WI38 (cell line): ENCODE data around the gene CROCC2.
A peak's percentile ranks its signal among the peaks of the same experiment; 100 is the strongest.

ENCODE experiments used
- H3K4me3 ChIP-seq: 2 replicates; pipeline ENCODE4 v1.5.1; 2011; ENCODE audit warnings: low read depth, mild to moderate bottlenecking, control low read depth, low read length
- TF ChIP-seq, protein P1 (sequence below): IDR thresholded peaks from 2 replicates; pipeline ENCODE4 v1.5.1; 2012; ENCODE audit warnings: low read depth, mild to moderate bottlenecking, control low read depth, low read length

The CROCC2 gene

GRCh38 chr2:240925191-240925567, 19.0 kb downstream of the CROCC2 start:
- TF ChIP-seq, protein P1, sequence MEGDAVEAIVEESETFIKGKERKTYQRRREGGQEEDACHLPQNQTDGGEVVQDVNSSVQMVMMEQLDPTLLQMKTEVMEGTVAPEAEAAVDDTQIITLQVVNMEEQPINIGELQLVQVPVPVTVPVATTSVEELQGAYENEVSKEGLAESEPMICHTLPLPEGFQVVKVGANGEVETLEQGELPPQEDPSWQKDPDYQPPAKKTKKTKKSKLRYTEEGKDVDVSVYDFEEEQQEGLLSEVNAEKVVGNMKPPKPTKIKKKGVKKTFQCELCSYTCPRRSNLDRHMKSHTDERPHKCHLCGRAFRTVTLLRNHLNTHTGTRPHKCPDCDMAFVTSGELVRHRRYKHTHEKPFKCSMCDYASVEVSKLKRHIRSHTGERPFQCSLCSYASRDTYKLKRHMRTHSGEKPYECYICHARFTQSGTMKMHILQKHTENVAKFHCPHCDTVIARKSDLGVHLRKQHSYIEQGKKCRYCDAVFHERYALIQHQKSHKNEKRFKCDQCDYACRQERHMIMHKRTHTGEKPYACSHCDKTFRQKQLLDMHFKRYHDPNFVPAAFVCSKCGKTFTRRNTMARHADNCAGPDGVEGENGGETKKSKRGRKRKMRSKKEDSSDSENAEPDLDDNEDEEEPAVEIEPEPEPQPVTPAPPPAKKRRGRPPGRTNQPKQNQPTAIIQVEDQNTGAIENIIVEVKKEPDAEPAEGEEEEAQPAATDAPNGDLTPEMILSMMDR = no peak
- no peak overlapping the region for H3K4me3 ChIP-seq

DNA sequence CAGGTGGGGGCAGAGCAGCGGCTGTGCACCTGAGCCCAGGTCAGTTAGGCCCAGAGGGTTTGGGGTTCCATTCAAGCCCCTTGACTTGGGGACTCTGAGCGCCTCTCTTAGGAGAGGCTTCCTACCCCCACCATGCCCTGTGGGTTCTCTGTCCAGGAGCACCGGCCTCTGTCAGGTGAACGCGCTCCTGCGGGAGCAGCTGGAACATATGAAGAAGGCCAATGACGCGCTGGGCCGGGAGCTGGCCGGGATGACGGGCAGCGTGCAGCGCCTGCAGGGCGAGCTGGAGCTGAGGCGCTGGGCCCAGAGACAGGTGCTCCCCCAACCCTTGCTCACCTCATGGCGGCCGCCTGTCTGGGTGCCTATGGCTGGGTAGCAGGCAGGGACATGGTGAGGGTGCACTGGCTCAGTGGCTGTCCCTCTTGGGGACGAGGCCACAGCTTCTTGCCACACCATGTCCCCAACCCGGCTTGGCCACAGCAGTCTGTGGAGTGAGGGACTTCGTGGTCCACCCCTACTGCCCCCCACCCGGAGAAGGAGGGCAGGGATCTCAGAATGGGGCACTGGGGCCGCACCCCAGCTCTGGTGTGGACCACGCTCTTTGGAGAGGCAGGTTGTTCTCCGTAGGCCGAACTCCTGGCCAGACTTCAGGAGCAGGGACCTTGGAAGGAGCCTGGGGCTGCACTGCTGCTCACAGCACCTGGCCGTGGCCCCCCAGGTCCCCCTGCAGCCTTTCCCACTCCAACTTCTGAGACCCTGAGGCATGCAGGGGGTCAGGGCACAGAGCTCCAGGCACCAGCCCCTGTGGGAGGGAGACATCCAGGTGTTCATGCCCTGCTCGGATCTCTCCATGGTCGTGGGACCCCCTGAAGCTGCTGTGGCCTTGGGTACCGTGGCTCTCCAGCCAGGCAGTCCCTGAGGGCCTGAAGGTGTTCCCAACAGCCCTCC, 19.7 kb downstream of the CROCC2 start:
- H3K4me3 ChIP-seq = no peak overlapping the region
- TF ChIP-seq, protein P1 = no peak

- H3K4me3 ChIP-seq = peak overlapping the region; percentile 49
- TF ChIP-seq, protein P1 = no peak
These were observed 20.6 kb downstream of the CROCC2 start for GRCh38 chr2:240926516-240927389.

- no peak overlapping the region for H3K4me3 ChIP-seq
- TF ChIP-seq, protein P1 = no peak
These were observed 21.2 kb downstream of the CROCC2 start for GRCh38 chr2:240927390-240927781.

DNA sequence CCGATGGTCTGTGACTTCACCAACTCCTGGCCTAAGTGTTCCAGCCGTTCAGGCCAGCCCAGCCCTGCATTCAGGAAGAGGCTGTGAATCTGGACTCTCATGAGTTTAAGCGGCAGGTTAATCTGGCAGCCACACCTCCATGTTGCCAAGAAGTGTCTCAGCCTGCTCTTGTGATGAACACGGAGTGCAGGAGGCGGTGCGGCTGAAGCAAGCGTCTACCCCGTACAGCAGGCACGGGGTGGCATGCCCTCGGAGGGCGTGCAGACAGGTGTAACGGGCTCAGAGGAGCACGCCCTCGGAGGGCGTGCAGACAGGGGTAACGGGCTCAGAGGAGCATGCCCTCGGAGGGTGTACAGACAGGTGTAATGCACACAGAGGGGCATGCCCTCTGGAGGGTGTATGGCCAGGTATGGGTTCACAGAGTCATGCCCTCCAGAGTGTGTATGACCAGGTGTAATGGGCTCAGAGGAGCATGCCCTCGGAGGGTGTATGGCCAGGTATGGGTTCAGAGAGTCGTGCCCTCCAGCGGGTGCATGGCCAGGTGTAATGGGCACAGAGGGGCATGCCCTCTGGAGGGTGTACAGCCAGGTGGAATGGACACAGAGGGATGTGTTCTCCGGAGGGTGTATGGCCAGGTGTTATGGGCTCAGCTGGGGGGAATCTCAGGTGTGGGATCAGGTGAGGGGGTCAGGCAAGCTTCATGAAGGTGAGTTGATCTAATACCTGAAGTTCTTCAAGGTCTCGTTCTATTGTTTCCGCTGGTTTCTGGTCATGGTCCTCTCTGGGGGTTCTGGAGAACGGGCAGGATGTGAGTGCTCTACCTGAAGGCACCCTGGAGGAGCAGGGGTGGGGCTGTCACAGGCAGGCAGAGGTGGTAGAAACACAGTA, 22.6 kb downstream of the CROCC2 start:
- TF ChIP-seq, protein P1 = no peak
- H3K4me3 ChIP-seq = no peak overlapping the region

- H3K4me3 ChIP-seq = no peak overlapping the region
- TF ChIP-seq, protein P1 = no peak
These were observed 23.4 kb downstream of the CROCC2 start for GRCh38 chr2:240929364-240930095.
